ENCODE results near the gene TCF21.

- TF ChIP-seq EZH2phosphoT487 (IDR thresholded peaks at IDR 0.05; ENCODE audit: insufficient read depth, low read depth) (no peak), EZH2 (IDR thresholded peaks at IDR 0.05; ENCODE audit: insufficient read depth, poor library complexity, severe bottlenecking) (no peak)
Measured at GRCh38 chr6:133891149-133891926, 2.4 kb downstream of the TCF21 start.
